ENCODE data around the gene MCL1.

The MCL1 gene

GRCh38 chr1:150548632-150549495 is 30.5 kb downstream of the MCL1 start, which contains the start of gene ADAMTSL4 (continued):
- TF ChIP-seq PRDM10 (tag by site-specific recombination; IDR thresholded peaks at IDR 0.05): no peak
- no peak for TF ChIP-seq ZNF645 (tag by site-specific recombination; IDR thresholded peaks at IDR 0.05)
- 0 out of 2 replicates have a peak, but pooled peaks have one; percentile 16 for TF ChIP-seq ZSCAN16 (tag by site-specific recombination; IDR thresholded peaks at IDR 0.05)
- TF ChIP-seq GLIS1 (tag by site-specific recombination; IDR thresholded peaks at IDR 0.05): peak; percentile 86
- TF ChIP-seq ZNF473 (tag by site-specific recombination; IDR thresholded peaks at IDR 0.05): no peak
- no peak for TF ChIP-seq GLI4 (tag by site-specific recombination; IDR thresholded peaks at IDR 0.05)
- no peak for TF ChIP-seq INSM2 (tag by site-specific recombination; IDR thresholded peaks at IDR 0.05)
- no peak for TF ChIP-seq ZNF776 (tag by site-specific recombination; IDR thresholded peaks at IDR 0.05; ENCODE audit: borderline replicate concordance)
- peak; percentile 54; the same call in 1 of the 2 replicates for TF ChIP-seq IKZF3 (tag by site-specific recombination; IDR thresholded peaks at IDR 0.05)
- TF ChIP-seq PBX3 (CRISPR knock-in tag; IDR thresholded peaks at IDR 0.05): peak; percentile 53; the same call in 1 of the 2 replicates
- 0 out of 2 replicates have a peak, but pooled peaks have one; percentile 16 for TF ChIP-seq ZSCAN30 (tag by site-specific recombination; IDR thresholded peaks at IDR 0.05)
- peak; percentile 72 for TF ChIP-seq ZNF335 (tag by site-specific recombination; conservative IDR thresholded peaks at IDR 0.05)
- no peak for TF ChIP-seq MZF1 (tag by site-specific recombination; IDR thresholded peaks at IDR 0.05; ENCODE audit: borderline replicate concordance)
- no peak for TF ChIP-seq ZNF174 (tag by site-specific recombination; IDR thresholded peaks at IDR 0.05)
- peak; percentile 86 for TF ChIP-seq ZBTB26 (tag by site-specific recombination; optimal IDR thresholded peaks at IDR 0.05)
- no peak for TF ChIP-seq ZNF521 (tag by site-specific recombination; IDR thresholded peaks at IDR 0.05)
- peak; percentile 59 for TF ChIP-seq ZXDB (tag by site-specific recombination; IDR thresholded peaks at IDR 0.05)
- TF ChIP-seq SALL2 (tag by site-specific recombination; IDR thresholded peaks at IDR 0.05; ENCODE audit: borderline replicate concordance): no peak
- no peak for TF ChIP-seq ZNF146 (tag by site-specific recombination; IDR thresholded peaks at IDR 0.05)
- TF ChIP-seq YY2 (tag by site-specific recombination; IDR thresholded peaks at IDR 0.05): no peak
- TF ChIP-seq ELK4 (IDR thresholded peaks at IDR 0.05; ENCODE audit: borderline replicate concordance, low read depth, low read length): no peak
- peak; percentile 27 for TF ChIP-seq ZIC2 (tag by site-specific recombination; IDR thresholded peaks at IDR 0.05)
- TF ChIP-seq ZNF248 (tag by site-specific recombination; IDR thresholded peaks at IDR 0.05): no peak
- TF ChIP-seq ZNF629 (tag by site-specific recombination; IDR thresholded peaks at IDR 0.05): no peak
- no peak for TF ChIP-seq AEBP2 (tag by site-specific recombination; IDR thresholded peaks at IDR 0.05; ENCODE audit: borderline replicate concordance)

Data from HEK293 (cell line).